Esophagus muscularis mucosa (tissue), 4 donors: ENCODE data around the gene C1QL4.

Experiments
- EP300 ChIP-seq: sonication (generic); formaldehyde crosslinking; IDR thresholded peaks from one replicate; pipeline ENCODE4 v1.6.1; 2017; ENCODE audit warnings: antibody characterized with exemption
- POLR2A ChIP-seq: fragments of 450-650 bp; IDR thresholded peaks from one replicate; pipeline ENCODE4 v1.6.1; 2017; ENCODE audit warnings: antibody characterized with exemption, moderate library complexity, mild to moderate bottlenecking, low read depth
- POLR2AphosphoS5 ChIP-seq, 2 donors: sonication (generic); formaldehyde crosslinking; IDR thresholded peaks; one replicate each; pipeline ENCODE4 v1.6.1; 2017; ENCODE audit warnings: antibody characterized with exemption in 2 of 2
- TF ChIP-seq, protein P1 (sequence below), 3 experiments: fragments of 200-600 bp in 2 of 3; fragments of 450-650 bp in 1 of 3; sonication (generic) in 2 of 3; IDR thresholded peaks; one replicate each; pipeline ENCODE4 v1.5.1; 2017 to 2019; ENCODE audit warnings: antibody characterized with exemption in 3 of 3, mild to moderate bottlenecking in 2 of 3, moderate library complexity in 1 of 3

DNA sequence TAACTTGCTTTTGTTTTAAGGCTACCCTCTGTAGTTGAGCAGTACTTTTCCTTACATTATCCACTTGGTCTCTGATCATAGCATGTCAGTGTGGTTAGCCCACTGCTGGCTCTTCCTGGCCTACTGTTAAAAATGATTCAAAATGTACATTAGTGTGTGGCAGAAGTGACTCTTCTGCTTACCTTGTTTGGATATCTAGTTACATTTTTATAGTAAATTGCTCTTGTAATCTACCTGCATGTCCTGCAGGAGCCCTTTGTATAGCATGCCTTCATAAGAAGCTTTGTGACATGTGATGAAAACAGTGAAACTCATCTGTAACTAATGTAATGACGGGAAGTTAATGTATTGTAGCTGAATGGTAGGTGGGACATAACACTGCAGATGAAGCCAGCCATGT, 38.4 kb upstream of the C1QL4 start:
- TF ChIP-seq, protein P1, sequence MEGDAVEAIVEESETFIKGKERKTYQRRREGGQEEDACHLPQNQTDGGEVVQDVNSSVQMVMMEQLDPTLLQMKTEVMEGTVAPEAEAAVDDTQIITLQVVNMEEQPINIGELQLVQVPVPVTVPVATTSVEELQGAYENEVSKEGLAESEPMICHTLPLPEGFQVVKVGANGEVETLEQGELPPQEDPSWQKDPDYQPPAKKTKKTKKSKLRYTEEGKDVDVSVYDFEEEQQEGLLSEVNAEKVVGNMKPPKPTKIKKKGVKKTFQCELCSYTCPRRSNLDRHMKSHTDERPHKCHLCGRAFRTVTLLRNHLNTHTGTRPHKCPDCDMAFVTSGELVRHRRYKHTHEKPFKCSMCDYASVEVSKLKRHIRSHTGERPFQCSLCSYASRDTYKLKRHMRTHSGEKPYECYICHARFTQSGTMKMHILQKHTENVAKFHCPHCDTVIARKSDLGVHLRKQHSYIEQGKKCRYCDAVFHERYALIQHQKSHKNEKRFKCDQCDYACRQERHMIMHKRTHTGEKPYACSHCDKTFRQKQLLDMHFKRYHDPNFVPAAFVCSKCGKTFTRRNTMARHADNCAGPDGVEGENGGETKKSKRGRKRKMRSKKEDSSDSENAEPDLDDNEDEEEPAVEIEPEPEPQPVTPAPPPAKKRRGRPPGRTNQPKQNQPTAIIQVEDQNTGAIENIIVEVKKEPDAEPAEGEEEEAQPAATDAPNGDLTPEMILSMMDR (IDR thresholded peaks at IDR 0.05): no peak
- no peak for TF ChIP-seq EP300
- no peak for TF ChIP-seq POLR2AphosphoS5 (IDR thresholded peaks at IDR 0.05)
- TF ChIP-seq POLR2A: no peak
